ENCODE data around the gene KCTD17.
"Not testable (repeated sequence)": the region's sequence is repeated elsewhere in the genome, so short reads cannot be mapped to it uniquely, and the experiment has no call there.

The KCTD17 gene

GRCh38 chr22:37062702-37063381 is 11.3 kb downstream of the KCTD17 start:
- no peak for DNase-seq

- no peak for DNase-seq
Observed at GRCh38 chr22:37063431-37064420, 12.2 kb downstream of the KCTD17 start.

- DNase-seq = no peak
Observed at GRCh38 chr22:37064553-37064952, 13.0 kb downstream of the KCTD17 start.

- no peak for DNase-seq
Observed at GRCh38 chr22:37065180-37065579, 13.6 kb downstream of the KCTD17 start.

GRCh38 chr22:37065961-37066360 is 14.4 kb downstream of the KCTD17 start:
- no peak for DNase-seq

GRCh38 chr22:37067428-37067827 is 15.9 kb downstream of the KCTD17 start:
- no peak for DNase-seq

- DNase-seq = no peak
Observed at GRCh38 chr22:37068859-37069258, 17.3 kb downstream of the KCTD17 start.

GRCh38 chr22:37069319-37069718 is 17.8 kb downstream of the KCTD17 start:
- no peak for DNase-seq

- DNase-seq = no peak
Observed at GRCh38 chr22:37069719-37070118, 18.2 kb downstream of the KCTD17 start.

GRCh38 chr22:37070334-37070733 is 18.8 kb downstream of the KCTD17 start:
- DNase-seq = no peak

- no peak for DNase-seq
Observed at GRCh38 chr22:37070744-37071143, 19.2 kb downstream of the KCTD17 start.

- DNase-seq = not testable (repeated sequence)
Observed at GRCh38 chr22:37071850-37072592, 20.5 kb downstream of the KCTD17 start.

- no peak for DNase-seq
Observed at GRCh38 chr22:37072673-37073072, 21.1 kb downstream of the KCTD17 start.

- no peak for DNase-seq
Observed at GRCh38 chr22:37074537-37074936, 23.0 kb downstream of the KCTD17 start.

- DNase-seq = no peak
Observed at GRCh38 chr22:37075046-37075445, 23.5 kb downstream of the KCTD17 start.

GRCh38 chr22:37075822-37076433 is 24.4 kb downstream of the KCTD17 start:
- no peak for DNase-seq

- peak in 1 of 2 donors; percentile 27 for DNase-seq
Observed at GRCh38 chr22:37077802-37078448, 26.4 kb downstream of the KCTD17 start.

- DNase-seq = no peak
Observed at GRCh38 chr22:37079158-37079557, 27.6 kb downstream of the KCTD17 start.

- DNase-seq = no peak
Observed at GRCh38 chr22:37079668-37080171, 28.2 kb downstream of the KCTD17 start.

- no peak for DNase-seq
Observed at GRCh38 chr22:37080438-37080837, 28.9 kb downstream of the KCTD17 start.

GRCh38 chr22:37080838-37081237 is 29.3 kb downstream of the KCTD17 start:
- no peak for DNase-seq

All from hippocampal formation (tissue), 2 donors.